ENCODE results near the gene ZMYND10.
A peak's percentile ranks its signal among the peaks of the same experiment; 100 is the strongest.

ZMYND10 gene

DNA sequence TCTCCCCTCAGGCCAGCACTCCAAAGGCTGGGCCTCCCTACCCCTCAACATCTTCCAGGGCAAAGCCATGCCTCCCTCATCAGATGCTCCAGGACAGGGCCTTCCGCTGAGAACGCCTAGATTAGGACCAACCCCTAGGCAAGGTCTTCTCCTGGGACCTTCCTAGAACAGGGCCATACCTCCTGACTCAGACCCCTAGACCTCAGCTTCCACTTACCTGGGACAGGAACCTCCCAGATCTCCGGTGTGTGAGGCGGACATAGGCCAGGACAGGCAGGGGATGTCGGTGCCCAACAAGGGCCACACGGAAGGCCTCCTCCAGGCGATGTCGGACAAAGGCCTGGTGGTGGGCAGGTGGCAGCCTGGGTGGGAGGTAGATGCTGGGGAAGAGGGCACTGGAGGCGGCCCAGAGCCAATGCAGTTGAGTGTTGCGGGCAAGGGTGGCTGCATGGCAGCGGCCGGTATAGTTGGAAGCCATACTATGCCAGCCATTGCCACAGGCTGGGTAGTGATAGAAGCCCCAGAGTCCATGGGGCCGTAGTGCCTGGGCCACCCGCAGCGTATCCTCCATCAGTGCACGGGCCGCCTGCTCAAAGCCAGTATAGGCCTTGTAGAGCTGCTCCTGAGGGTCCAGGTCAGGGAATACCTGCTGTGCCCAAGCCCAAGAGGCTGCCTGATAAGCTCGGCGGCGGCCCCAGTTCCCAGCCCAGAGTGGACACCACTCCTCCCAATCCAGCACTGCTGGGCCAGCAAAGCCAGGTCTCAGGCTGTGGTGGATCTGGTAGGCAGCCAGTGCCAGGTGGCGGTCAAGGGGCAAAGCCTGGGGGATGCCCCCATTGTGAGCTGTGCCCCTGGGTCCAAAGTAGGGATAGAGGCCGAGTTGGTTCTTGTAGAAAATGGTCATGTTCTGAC is 50.8 kb downstream of the ZMYND10 start:
- no peak for DNase-seq (ENCODE audit: low read depth)
- TF ChIP-seq, protein P1, sequence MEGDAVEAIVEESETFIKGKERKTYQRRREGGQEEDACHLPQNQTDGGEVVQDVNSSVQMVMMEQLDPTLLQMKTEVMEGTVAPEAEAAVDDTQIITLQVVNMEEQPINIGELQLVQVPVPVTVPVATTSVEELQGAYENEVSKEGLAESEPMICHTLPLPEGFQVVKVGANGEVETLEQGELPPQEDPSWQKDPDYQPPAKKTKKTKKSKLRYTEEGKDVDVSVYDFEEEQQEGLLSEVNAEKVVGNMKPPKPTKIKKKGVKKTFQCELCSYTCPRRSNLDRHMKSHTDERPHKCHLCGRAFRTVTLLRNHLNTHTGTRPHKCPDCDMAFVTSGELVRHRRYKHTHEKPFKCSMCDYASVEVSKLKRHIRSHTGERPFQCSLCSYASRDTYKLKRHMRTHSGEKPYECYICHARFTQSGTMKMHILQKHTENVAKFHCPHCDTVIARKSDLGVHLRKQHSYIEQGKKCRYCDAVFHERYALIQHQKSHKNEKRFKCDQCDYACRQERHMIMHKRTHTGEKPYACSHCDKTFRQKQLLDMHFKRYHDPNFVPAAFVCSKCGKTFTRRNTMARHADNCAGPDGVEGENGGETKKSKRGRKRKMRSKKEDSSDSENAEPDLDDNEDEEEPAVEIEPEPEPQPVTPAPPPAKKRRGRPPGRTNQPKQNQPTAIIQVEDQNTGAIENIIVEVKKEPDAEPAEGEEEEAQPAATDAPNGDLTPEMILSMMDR (IDR thresholded peaks at IDR 0.05; ENCODE audit: low read length, missing control alignments) = no peak
- H3K4me3 ChIP-seq (replicated peaks; ENCODE audit: low read depth, low read length) = no peak overlapping the region

DNA sequence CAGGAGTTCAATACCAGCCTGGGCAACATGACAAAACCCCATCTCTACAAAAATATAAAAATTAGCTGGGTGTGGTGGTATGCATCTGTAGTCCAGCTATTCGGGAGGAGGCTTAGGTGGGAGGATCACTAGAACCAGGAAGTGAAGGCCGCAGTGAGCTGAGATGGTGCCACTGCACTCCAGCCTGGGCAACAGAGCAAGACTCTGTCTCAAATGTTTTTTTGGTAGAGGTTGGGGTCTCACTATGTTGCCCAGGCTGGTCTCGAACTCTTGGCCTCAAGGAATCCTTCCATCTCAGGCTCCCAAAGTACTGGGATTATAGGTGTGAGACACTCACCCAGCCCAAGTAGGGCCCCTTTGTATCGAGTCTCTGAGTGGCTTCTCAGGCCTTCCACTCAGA is 51.4 kb downstream of the ZMYND10 start:
- no peak overlapping the region for H3K4me3 ChIP-seq (replicated peaks; ENCODE audit: low read depth, low read length)
- TF ChIP-seq, protein P1 (IDR thresholded peaks at IDR 0.05; ENCODE audit: low read length, missing control alignments) = no peak
- DNase-seq (ENCODE audit: low read depth) = no peak

- TF ChIP-seq, protein P1 (IDR thresholded peaks at IDR 0.05; ENCODE audit: low read length, missing control alignments) = no peak
- no peak for DNase-seq (ENCODE audit: low read depth)
- no peak overlapping the region for H3K4me3 ChIP-seq (replicated peaks; ENCODE audit: low read depth, low read length)
Measured at GRCh38 chr3:50293079-50293801, 52.3 kb downstream of the ZMYND10 start.

DNA sequence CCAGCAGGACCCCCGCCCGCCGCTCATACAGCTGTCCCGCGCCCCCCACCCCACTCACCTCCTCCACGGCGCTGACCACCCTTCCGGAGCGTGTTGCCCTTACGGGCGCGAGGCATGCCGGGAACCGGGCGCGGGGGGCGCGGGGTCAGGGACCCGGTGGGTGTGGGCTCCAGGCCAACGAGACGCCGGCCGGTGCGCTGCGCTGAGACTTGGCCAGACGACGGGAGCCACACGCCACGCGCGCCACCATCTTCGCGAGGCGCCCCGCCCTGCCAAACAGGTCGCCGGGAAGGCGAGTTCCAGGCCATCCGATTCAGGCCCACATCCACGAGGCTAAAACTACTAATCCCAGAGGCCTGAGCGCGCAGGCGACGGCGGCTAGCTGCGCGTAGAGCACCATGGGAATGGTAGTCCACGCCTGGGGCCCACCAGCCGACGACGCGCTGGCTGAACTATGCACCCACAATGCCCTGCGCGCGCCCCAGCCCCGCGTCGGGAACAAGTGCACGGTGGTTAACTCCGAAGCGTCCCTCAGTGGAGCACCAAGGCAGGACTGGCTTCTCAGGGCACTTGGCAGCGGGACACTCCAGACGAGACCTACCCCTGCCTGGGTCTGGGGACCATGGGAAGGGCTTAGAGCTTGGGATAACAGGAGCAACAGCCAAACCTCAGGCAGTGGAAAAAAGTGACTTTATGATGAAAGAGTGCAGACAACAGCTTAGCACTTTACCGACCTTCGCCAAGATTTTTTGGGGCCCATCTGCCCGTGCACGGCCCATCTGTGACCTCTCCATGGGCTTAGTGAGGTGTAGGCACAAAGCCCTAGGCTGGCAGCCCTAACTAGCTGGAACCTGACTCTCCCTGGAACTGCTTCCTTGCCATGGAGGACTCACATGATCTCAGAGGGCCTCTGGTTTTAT is 53.1 kb downstream of the ZMYND10 start, which contains the start of gene IFRD2:
IFRD2 (minus strand) TSS at position 271 of the 920 bp plus-strand sequence; CDS start at position 116, 155 bp downstream.
- TF ChIP-seq, protein P1 (IDR thresholded peaks at IDR 0.05; ENCODE audit: low read length, missing control alignments) = no peak
- H3K4me3 ChIP-seq (replicated peaks; ENCODE audit: low read depth, low read length) = peak within 1 kb of the TSS; percentile 70
- peak; percentile 98 for DNase-seq (ENCODE audit: low read depth)
